RPMI8226 (cell line): ENCODE data around the gene YPEL2.
"Not testable (repeated sequence)": the region's sequence is repeated elsewhere in the genome, so short reads cannot be mapped to it uniquely, and the experiment has no call there.

ENCODE experiments used
- DNase-seq: peaks from one replicate; pipeline ENCODE4 v3.0.0-alpha.2; 2015

YPEL2 gene

DNA sequence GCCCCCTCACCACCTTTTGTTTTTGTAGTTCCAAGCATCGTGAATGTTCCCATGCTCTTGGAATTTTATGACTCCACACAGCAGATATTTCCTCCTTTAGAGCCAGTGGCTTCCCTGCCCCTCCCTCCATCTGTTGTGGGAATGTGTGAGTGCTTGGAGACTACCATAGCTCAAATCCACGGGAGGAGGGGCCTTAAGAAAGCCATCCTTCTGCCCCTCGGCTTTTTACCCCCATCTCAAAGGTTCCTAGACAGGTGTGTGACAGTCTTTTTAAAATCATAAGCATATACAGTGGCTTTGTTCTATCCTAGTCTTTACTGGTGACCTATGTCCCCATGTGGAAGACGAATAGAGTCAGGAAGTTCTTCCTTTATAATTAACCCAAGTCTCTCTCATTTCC, 47.2 kb downstream of the YPEL2 start:
- no peak for DNase-seq

DNA sequence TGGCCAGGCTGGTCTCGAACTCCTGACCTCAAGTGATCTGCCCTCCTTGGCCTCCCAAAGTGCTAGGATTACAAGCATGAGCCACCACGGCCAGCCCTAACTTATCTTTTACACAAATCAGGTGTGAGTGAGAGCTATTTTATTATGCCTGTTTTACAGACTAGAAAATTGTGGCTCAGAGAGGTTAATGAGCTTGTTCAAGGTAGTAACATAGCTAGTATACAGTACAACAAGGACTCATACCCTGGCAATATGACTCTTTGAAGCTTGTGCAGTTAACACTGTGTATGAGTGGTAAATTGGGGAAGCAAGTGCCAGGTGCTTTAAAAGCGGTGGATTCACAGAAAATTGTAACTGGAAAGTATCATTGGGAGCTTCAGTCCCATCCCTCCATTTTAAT, 49.0 kb downstream of the YPEL2 start:
- DNase-seq: no peak

DNA sequence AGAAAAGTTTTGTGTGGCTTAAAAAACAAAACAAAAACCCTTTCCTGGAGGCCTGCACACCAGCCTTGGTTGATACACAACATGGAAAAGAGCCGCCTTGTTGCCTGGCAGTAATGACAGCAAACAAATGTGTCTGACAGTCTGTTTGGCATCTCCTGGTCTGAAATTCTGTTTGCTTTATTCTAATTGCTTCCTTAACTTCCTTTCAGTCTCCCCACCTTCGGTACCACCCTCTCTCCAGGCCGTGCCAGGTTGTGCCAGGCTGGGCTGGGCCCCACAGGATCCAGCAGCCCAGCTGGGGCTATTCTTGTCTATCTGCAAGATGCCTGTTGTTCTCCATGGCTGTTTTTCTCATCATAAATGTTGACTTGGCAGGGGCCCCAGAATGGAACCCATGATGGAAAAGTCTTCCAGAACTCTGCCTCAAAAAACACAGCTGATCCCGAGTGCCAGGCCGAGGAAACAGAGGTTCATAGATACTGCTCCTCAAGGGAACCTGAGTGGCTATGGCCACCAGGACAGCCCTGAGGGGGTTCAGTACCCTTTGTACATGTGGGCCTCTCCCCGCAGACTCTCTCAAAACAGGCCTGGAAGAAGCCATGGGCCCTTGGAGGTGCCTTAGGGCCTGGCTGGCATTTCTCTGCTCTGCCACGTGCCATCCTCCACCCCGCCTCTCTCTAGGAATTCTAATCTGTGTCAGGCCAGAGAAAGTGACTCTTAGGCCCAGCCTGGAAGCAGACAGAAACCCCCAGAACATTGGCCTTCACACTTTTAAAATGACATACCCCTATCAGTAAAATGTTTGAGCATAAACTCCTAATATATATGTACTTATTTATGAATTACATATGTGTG, 50.5 kb downstream of the YPEL2 start:
- no peak for DNase-seq

DNA sequence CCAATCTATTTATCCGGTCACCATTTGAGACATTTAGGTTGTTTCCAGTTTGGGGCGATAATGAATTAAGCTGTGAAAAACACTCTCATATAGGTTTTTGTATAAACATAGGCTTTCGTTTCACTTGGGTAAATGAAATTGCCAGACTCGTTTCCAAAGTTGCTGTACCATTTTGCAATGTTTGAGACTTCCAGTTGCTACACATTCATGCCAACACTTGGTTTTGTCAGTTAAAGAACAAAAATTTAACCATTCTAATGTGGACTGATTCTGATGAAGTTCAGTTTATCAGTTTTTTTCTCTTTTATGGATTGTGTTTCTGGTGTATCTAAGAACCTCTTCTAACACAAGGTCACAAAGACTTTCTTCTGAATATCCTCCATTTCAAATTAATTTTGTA, 52.4 kb downstream of the YPEL2 start:
- no peak for DNase-seq

DNA sequence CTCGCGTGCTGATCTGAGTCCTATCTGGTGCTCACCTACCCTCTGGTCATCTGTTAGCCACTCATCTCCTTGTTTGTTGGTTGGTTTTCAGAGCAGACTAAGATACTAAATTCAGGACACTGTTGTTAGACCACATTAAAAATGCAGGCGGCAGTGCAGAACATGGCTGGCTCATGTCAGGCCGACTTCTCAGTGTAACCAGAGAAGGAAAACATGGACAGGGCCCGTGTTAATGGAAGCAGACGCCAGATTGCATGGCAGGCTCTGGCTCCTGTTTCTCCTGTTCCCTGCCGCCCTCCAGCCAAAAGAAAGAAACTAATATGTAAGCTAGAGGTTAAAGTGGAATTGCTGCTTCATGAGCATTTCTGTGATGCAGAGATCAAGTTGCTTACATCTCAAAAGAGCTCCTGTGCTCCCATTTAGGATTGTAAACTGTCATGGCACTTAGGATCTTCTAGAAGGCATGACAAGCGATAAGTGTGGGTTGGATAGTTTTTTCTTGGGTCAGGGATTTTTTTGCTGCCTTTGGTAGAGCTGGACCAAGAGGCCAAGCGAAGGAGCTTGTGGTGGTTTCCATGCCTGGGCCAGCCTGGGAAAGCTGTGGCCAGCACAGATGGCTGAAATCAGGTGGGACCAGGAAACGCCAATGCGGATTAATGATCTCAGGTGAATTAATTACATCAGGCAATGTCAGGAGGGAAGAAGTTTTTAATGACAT, 56.1 kb downstream of the YPEL2 start:
- no peak for DNase-seq

DNA sequence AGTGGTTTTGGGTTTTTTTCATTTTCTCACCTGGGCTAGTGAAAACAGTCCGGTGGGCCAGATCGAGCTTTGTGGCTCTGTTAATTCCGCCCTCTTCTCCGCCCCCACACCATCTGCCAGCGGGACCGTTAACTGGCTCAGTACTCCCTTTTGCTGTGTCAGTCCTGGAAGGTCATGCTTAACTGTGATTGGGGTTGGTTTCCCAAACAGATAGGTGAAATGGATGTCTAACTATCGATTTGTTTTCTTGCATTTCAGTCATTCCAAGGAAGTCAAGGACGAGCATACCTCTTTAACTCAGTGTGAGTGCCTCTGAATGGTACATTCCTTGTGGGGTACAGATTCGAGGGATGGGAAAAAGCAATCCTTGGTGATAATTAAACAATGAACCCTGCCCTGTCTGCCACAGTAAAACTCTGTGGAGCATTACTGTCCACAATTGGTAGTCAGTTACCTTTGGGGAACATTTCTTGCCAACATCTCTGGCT, 56.7 kb downstream of the YPEL2 start:
- no peak for DNase-seq

DNA sequence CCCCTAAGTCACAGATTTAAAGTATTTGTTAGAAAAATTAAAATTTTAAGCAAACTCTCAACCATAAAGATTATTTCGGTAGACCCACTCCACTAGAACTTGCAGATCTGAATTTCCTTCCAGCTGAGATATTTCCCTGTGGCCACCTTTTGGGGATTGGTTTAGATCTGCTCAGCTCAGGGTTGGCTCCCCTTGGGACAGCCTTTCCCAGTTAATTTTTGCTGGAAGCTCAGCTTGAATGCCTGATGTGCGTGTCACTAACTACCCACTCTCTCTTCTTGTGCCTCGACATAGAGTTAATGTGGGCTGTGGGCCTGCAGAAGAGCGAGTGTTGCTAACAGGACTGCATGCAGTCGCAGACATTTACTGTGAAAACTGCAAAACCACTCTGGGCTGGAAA, 57.6 kb downstream of the YPEL2 start:
- DNase-seq: no peak

DNA sequence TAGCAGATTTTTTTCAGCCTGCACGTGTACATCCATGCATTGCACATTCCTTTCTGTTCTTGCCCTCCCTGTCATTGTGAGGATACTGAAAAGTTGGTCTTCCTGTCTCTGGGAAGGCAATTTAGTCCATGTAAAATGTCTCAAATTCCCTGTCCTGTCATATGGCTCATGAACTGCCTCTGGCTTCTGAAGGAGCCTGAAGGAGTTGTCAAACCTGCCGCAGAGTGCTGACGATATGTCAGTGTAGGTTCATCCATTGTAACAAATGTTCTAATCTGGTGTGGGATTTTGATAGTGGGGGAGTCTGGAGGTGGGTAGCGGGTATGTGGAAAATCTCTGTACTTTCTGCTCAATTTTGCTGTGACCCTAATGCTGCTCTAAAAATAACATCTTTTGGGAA, 59.6 kb downstream of the YPEL2 start:
- DNase-seq: no peak

DNA sequence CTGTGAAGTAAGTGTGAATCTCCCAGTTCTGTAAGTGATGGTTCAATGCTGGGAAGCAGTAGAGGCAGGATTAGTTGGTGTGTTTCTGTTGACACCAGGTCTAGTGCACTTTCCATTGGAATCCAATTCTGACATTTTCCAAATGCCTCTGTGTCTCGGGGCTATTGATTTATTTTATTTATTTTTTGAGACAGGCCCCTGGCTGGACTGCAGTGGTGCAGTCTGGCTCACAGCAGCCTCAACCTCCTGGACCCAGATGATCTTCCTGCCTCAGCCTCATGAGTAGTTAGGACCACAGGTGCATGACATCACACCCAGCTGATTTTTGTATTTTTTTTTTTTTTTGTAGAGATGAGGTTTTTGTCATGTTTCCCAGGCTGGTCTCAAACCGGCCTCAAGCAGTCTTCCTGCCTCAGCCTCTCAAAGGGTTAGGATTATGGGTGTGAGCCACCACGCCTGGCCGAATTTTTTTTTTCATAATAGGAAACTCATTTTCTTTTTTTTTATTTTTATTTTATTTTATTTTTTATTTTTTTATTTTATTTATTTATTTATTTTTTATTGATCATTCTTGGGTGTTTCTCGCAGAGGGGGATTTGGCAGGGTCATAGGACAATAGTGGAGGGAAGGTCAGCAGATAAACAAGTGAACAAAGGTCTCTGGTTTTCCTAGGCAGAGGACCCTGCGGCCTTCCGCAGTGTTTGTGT, 61.7 kb downstream of the YPEL2 start:
- DNase-seq: no peak

DNA sequence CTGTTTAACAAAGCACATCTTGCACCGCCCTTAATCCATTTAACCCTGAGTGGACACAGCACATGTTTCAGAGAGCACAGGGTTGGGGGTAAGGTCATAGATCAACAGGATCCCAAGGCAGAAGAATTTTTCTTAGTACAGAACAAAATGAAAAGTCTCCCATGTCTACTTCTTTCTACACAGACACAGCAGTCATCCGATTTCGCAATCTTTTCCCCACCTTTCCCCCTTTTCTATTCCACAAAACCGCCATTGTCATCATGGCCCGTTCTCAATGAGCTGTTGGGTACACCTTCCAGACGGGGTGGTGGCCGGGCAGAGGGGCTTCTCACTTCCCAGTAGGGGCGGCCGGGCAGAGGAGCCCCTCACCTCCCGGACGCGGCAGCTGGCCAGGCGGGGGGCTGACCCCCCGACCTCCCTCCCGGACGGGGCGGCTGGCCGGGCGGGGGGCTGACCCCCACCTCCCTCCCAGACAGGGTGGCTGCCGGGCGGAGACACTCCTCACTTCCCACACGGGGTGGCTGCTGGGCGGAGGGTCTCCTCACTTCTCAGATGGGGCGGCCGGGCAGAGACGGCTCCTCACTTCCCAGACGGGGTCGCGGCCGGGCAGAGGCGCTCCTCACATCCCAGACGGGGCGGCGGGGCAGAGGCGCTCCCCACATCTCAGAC, 62.4 kb downstream of the YPEL2 start:
- not testable (repeated sequence) for DNase-seq

DNA sequence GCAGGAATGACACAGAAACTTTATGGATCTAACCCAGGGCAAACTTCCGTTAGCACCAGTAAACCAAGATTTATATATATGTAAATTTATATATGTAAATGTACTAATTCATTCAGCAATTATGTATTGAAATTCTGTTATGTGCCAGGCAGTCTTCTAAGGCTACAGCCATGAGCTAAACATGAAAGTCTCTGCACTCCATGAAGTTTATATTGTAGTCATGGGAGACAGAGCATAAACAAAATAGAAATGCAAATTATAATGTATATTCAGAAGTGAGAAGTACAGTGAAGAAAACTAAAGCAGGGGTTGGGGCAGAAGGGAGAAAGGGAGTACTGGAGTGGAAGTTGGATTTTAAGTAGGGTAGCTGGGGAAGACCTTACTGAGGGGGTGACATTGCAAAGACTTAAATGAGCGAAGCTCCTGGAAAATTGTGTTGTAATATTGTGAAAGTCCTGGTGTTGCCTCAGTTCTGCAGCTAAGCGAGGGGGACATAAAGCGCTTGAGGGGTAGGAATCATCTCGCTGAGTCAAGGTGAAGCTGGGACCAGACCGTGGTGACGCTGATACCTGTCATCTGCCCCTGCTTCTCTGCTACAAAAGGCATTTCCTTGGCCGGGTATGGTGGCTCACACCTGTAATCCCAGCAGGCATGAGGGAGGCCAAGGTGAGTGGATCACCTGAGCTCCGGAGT, 64.8 kb downstream of the YPEL2 start:
- DNase-seq: no peak

DNA sequence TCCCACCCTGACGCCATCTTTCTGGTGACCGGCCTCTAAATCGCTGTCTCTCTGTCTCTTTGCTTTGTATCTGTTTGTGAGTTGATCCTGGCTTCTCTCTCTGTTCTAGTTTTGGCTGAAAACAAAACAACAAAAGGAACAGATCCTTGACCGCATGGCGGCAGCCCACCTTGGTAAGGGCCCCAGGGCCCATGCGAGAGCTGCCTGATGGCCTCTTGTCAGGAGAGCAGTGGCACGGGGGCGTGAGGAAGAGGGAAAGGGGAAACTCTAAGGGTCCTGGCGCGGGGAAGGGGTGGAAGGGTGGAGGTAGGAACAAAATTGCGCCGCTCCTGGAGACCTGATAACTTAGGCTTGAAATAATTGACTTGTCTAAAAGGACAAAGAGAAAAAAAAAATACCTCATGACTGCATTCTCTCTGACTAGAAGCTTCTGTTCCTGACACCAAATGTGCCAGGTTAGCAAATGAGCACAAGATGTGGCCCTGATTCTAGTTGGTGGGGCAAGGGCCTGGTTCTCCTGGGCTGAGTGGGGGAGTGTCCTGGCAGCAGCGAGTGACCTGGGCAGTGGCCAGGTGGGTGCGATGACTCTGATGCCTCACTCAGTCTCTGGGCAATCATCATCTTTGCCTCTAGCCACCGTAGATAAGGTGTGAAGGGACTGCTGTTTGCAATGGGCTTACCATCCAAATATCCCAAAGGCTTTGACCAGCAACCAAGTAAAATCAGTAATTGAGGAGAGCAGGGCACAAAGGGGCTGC, 66.0 kb downstream of the YPEL2 start:
- no peak for DNase-seq

DNA sequence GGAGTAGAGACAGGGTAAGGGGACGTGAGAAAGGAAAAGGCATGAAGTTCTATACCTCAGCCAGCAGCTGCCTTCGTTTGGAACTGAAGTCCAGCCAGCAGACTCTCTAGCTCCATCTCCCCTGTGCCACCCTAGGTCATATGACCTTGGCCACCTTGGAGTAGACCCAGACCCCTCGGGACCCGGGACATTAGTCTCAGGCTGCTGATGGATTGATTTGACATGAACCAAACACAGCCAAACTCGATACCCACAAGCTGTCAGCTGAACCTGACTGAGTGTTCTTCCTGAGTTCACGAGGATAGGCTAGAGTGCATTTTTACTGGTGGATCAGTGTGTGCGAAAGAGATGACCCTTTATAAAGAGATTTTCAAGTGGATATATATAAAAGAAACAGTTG, 68.5 kb downstream of the YPEL2 start:
- DNase-seq: no peak

DNA sequence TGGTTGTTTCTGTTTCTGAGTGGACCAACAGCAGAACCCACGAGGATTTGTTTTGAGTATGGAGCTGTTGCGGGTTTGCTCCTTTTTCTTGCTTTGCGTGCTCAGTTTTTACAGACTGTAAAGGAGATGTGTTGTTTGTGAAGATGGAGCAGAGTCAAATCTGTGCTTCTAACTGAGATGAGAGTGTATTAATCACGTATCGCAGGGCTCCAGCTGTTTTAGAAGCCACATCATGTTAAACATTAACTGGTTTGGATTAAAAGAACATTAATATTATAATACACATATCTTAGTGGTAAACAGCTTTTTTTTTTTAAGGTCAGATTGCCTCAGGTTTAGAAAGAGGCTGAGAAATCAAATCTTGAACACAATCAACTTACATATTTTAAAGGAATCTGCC, 69.4 kb downstream of the YPEL2 start:
- no peak for DNase-seq

DNA sequence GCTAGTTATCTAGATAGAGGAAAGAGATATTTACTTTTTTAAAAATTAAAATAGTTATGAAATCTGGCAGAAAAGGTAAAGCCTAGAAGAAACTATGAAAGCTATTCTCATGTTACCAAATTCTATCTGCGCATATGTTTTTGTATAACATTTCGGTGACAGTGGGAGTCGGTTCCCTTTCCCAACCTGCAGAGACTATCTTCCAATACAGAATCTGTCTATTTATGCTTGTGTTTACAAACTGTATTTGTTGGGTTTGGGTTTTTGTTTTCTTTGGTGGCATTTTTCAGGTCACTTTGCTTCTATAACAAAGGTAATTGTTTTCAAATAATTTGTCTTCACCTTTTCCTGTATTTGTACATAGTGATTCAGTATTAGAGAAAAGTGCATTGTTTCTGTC, 69.8 kb downstream of the YPEL2 start:
- DNase-seq: no peak

DNA sequence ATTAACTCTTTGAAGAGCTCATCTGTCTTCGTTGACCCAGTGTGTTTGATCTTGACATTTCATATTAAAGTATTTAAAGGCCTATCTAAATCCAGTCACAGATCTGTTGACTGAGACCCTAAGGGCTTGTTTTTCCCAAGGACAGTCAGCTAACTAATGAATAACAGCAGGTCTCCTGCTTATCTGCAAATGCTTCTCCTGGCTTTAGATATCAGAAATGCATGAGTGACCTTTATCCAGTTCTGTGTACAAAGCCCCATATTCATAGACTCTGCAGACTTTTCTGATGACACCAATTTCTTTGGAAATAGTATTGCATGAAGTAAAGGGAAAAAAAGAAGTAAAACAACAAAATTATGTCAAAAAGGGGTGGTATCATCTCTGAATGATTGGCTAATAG, 70.3 kb downstream of the YPEL2 start:
- DNase-seq: no peak

DNA sequence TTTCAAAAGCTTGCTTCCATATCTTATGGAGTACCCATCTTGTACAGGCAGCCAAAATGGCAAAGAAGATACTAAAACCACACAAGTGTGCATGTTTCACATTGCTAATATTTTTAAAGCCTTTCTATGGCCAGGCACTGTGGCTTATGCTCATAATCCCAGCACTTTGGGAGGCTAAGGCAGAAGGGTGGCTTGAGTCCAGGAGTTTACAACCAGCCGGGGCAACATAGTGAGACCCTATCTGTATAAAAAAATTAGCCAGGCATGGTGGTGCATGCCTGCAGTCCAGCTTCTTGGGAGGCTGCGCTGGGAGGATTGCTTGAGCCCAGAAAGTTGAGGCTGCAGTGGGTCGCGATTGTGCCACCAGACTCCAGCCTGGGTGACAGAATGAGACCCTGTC, 71.3 kb downstream of the YPEL2 start:
- no peak for DNase-seq

DNA sequence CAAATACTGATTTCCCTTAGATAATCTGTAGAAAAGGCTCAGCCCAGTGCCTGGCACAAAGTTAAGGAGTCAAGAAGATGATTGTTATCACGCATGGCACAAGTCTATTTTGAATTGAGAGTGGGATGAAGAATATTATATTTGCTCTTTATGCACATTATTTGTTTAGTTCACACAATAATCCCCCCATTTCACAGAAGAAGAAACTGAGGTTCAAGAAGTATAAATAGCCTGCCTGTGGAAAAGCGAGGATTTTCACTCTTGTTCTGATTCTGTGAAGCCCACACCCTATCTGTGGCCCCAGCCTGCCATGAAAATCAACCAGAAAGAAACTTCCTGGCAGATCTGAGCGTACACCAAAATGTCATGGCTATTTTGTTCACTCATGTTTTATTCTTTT, 73.0 kb downstream of the YPEL2 start:
- DNase-seq: no peak

DNA sequence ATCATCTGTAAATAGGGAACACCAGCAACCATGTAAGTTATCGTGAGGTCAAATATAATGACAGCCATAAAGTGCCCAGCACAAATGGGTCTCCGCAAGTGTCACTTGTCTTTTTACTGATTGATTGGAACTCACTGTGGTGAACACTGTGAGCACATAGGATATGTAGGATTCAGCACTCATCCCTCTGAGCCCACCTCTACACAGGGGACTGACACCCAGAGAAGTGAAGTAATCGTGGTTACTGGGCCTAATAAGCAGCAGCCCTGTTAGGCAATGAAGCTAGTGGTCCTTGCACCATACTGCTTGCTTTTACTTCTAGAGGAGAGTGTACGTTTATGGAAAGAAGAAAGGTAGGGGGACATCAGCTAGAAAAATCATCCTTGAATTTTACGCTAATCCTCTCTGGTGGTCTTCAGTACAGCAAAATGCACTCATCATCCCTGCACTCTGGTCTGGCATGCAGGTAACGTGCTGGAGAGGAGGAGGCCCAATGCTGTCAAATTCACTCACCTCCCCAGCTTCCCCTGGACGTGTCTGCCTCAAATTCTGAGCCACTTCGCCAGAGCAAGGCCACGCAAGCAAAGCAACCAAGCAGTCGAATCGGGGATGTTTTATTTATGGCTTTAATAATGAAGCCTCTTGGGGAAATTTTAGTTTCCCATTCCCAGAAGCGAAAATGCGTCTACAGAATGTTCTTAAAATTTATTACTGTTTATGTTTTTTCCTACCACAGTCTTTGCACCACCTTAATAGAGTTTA, 74.7 kb downstream of the YPEL2 start:
- no peak for DNase-seq

DNA sequence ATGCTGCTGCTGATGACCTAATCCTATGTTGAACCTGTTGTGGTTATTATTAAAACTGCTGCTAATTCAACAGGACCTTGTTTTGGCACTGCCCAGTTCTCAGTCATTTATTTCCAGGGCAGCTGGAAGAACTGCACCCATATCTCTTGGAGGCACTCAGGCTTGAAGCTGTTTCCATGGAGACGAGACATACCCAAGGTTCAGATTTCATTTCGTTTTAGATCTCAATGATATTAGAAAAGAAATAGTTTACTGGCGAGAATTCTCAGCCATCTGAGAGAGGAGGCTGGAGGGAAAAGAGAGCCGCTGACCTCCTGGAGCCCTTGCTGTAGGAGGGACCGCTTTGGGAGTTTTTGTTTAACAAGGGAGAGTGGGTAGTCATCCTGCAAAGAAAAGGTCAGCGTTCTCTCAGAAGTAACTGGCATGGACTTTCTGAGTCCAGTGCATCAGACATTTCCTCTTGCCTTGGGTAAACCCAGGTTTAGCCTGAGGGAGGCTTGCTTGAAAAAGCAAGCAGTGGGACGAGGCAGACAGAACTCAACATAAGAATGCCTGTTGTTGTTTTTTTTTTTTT, 75.4 kb downstream of the YPEL2 start:
- DNase-seq: no peak
